ENCODE data around the gene REPIN1. TPM values are rescaled to one million over a fixed set of nuclear protein-coding genes. Genes with fewer than 3 reads are reported as not detected.
A peak's percentile ranks its signal among the peaks of the same experiment; 100 is the strongest.

The REPIN1 gene
- total and polyA plus RNA-seq, 4 donors, result 38.4 to 135 (median 62.0) TPM

GRCh38 chr7:150341263-150342120 is 27.1 kb upstream of the REPIN1 start, which contains the start of gene RARRES2:
TSS of gene RARRES2 (minus strand) at chr7:150341629. CDS start at chr7:150340609, 1,020 bp downstream.
- TF ChIP-seq CTCF (IDR thresholded peaks at IDR 0.05; ENCODE audit: control extremely low read depth, extremely low read depth), result no peak
- Histone ChIP-seq H3K27ac (ENCODE audit: low read depth in 1 of 2, low read length in 1 of 2) (peak within 1 kb of the TSS in 1 of 2 donors; percentile 71), H3K9ac (ENCODE audit: insufficient read depth in 1 of 2, low read length in 2 of 2) (peak within 1 kb of the TSS; percentile 46 to 81), H3K27me3 (ENCODE audit: control insufficient read depth in 3 of 3, insufficient read depth in 3 of 3, low read length in 2 of 3) (no peaks in the 10 kb centered on the region), H3K4me1 (ENCODE audit: control insufficient read depth in 5 of 5, insufficient read depth in 5 of 5, low read length in 5 of 5) (peaks cover 0 to 42% (median 16%) of the 10 kb centered on the region in 5 donors), H3K4me3 (peak within 1 kb of the TSS; percentile 43), H3K36me3 (ENCODE audit: control insufficient read depth in 4 of 4, insufficient read depth in 4 of 4, low read length in 4 of 4) (peaks cover 0 to 32% (median 12%) of the 10 kb centered on the region in 4 donors), H3K9me3 (ENCODE audit: control insufficient read depth in 4 of 4, insufficient read depth in 3 of 4, low read length in 3 of 4) (peaks cover 0 to 4% (median 1%) of the 10 kb centered on the region in 4 donors)
- 15 to 31% methylated on average over 34 to 49 of the region's 49 CpGs for WGBS, 2 donors
- DNase-seq (peak; percentile 91 to 96 (median 91)), ATAC-seq (ENCODE audit: insufficient read depth, low FRiP score) (peak; percentile 43)

GRCh38 chr7:150342121-150342408 is 26.6 kb upstream of the REPIN1 start:
- H3K4me1 ChIP-seq (ENCODE audit: control insufficient read depth in 5 of 5, insufficient read depth in 5 of 5, low read length in 5 of 5), result peaks cover 0 to 36% (median 15%) of the 10 kb centered on the region in 5 donors
- H3K36me3 ChIP-seq (ENCODE audit: control insufficient read depth in 4 of 4, insufficient read depth in 4 of 4, low read length in 4 of 4), result peaks cover 0 to 29% (median 11%) of the 10 kb centered on the region in 4 donors
- DNase-seq (no peak), ATAC-seq (ENCODE audit: insufficient read depth, low FRiP score) (no peak)
- peaks cover 0 to 4% (median 1%) of the 10 kb centered on the region in 4 donors for H3K9me3 ChIP-seq (ENCODE audit: control insufficient read depth in 4 of 4, insufficient read depth in 3 of 4, low read length in 3 of 4)
- H3K27ac ChIP-seq (ENCODE audit: low read depth in 1 of 2, low read length in 1 of 2), result no peak overlapping the region
- H3K4me3 ChIP-seq, result no peak overlapping the region
- 88 to 90% methylated on average over 9 of the region's 9 CpGs for WGBS, 2 donors
- no peaks in the 10 kb centered on the region for H3K27me3 ChIP-seq (ENCODE audit: control insufficient read depth in 3 of 3, insufficient read depth in 3 of 3, low read length in 2 of 3)
- no peak for TF ChIP-seq CTCF (IDR thresholded peaks at IDR 0.05; ENCODE audit: control extremely low read depth, extremely low read depth)
- H3K9ac ChIP-seq (ENCODE audit: insufficient read depth in 1 of 2, low read length in 2 of 2), result peak overlapping the region in 1 of 2 donors; percentile 81

GRCh38 chr7:150343225-150343624 is 25.4 kb upstream of the REPIN1 start:
- ATAC-seq (ENCODE audit: insufficient read depth, low FRiP score), result no peak
- no peak overlapping the region for H3K4me3 ChIP-seq
- H3K27ac ChIP-seq (ENCODE audit: low read depth in 1 of 2, low read length in 1 of 2), result no peak overlapping the region

More at GRCh38 chr7:150343225-150343624, 25.4 kb upstream of the REPIN1 start:
- no peak for TF ChIP-seq CTCF (IDR thresholded peaks at IDR 0.05; ENCODE audit: control extremely low read depth, extremely low read depth)
- H3K36me3 ChIP-seq (ENCODE audit: control insufficient read depth in 4 of 4, insufficient read depth in 4 of 4, low read length in 4 of 4), result peaks cover 0 to 18% (median 4%) of the 10 kb centered on the region in 4 donors
- peaks cover 0 to 6% (median 1%) of the 10 kb centered on the region in 4 donors for H3K9me3 ChIP-seq (ENCODE audit: control insufficient read depth in 4 of 4, insufficient read depth in 3 of 4, low read length in 3 of 4)
- DNase-seq, result no peak
- peaks cover 0 to 25% (median 14%) of the 10 kb centered on the region in 5 donors for H3K4me1 ChIP-seq (ENCODE audit: control insufficient read depth in 5 of 5, insufficient read depth in 5 of 5, low read length in 5 of 5)
- no peak overlapping the region for H3K9ac ChIP-seq (ENCODE audit: insufficient read depth in 1 of 2, low read length in 2 of 2)
- H3K27me3 ChIP-seq (ENCODE audit: control insufficient read depth in 3 of 3, insufficient read depth in 3 of 3, low read length in 2 of 3), result no peaks in the 10 kb centered on the region
- 64 to 80% methylated on average over 2 of the region's 2 CpGs for WGBS, 2 donors
